SK-N-SH (cell line): Measurements from ENCODE around the gene RASAL2. TPM values are rescaled to one million over a fixed set of nuclear protein-coding genes. Genes with fewer than 3 reads are reported as not detected.

ENCODE experiments used
- CTCF ChIA-PET: fragments of 300-600, 350-600 bp; formaldehyde crosslinking; extraction: SDS; loops from one replicate; lab custom pipeline; 2021; lab: Yijun Ruan, JAX
- POLR2A ChIA-PET: fragments of 350-600 bp; sonication (Branson Sonifier 250); formaldehyde crosslinking; extraction: SDS; loops from one replicate; lab custom pipeline; 2020; ENCODE audit warnings: antibody characterized with exemption, inconsistent platforms; lab: Yijun Ruan, JAX
- DNase-seq: peaks from one replicate; pipeline ENCODE4 v3.0.0; 2012
- H2AFZ ChIP-seq: fragments of 200-600 bp; sonication (generic); 2 replicates; pipeline ENCODE4 v1.8.1; 2016; ENCODE audit warnings: antibody characterized with exemption, mild to moderate bottlenecking, low read depth
- H3F3A ChIP-seq: fragments of 200-600 bp; sonication (generic); replicated peaks from 2 replicates; pipeline ENCODE3; 2016; ENCODE audit warnings: antibody characterized with exemption, mild to moderate bottlenecking; ENCODE audit not compliant: insufficient read depth
- H3K27ac ChIP-seq, 2 experiments: fragments of 200-500 bp in 1 of 2; fragments of 200-600 bp in 1 of 2; sonication (Bioruptor generic) in 1 of 2; sonication (generic), shearing (Covaris generic) in 1 of 2; 2 replicates each; pipeline versions ENCODE4 v1.5.1 to v1.6.1; 2014 to 2016; ENCODE audit warnings: low read depth in 2 of 2, inconsistent platforms in 1 of 2, low read length in 1 of 2, mild to moderate bottlenecking in 1 of 2, mixed read lengths in 1 of 2
- H3K27me3 ChIP-seq: fragments of 200-600 bp; sonication (generic), shearing (Covaris generic); 2 replicates; pipeline ENCODE4 v1.6.1; 2016; ENCODE audit warnings: mixed run types; ENCODE audit not compliant: insufficient read depth
- H3K36me3 ChIP-seq, 2 experiments: fragments of 200-500 bp in 1 of 2; fragments of 200-600 bp in 1 of 2; sonication (Bioruptor generic) in 1 of 2; sonication (generic) in 1 of 2; replicated peaks in 1 of 2; 2 replicates each; pipeline versions ENCODE3 to v1.5.1; 2014 to 2016; ENCODE audit warnings: low read length in 1 of 2, mild to moderate bottlenecking in 1 of 2; ENCODE audit not compliant: insufficient read depth in 2 of 2, control insufficient read depth in 1 of 2
- H3K4me1 ChIP-seq, 2 experiments: fragments of 200-500 bp in 1 of 2; fragments of 200-600 bp in 1 of 2; sonication (Bioruptor generic) in 1 of 2; sonication (generic), shearing (Covaris generic) in 1 of 2; 2 replicates each; pipeline versions ENCODE4 v1.5.1 to v1.6.1; 2014 to 2016; ENCODE audit warnings: low read depth in 1 of 2, low read length in 1 of 2, mixed run types in 1 of 2; ENCODE audit not compliant: insufficient read depth in 2 of 2, control insufficient read depth in 1 of 2
- H3K4me2 ChIP-seq: fragments of 200-600 bp; sonication (generic), shearing (Covaris generic); 2 replicates; pipeline ENCODE4 v1.6.1; 2017; ENCODE audit warnings: mixed run types
- H3K4me3 ChIP-seq, 2 experiments: fragments of 200-500 bp in 1 of 2; fragments of 200-600 bp in 1 of 2; sonication (Bioruptor generic) in 1 of 2; sonication (generic), shearing (Covaris generic) in 1 of 2; 2 replicates each; pipeline versions ENCODE4 v1.5.1 to v1.8.1; 2014 to 2016; ENCODE audit warnings: low read depth in 2 of 2, inconsistent platforms in 1 of 2, low read length in 1 of 2, mild to moderate bottlenecking in 1 of 2, mixed read lengths in 1 of 2, moderate library complexity in 1 of 2
- H3K79me2 ChIP-seq: fragments of 200-600 bp; sonication (generic); 2 replicates; pipeline ENCODE4 v1.8.1; 2017; ENCODE audit warnings: mild to moderate bottlenecking; ENCODE audit not compliant: insufficient read depth
- H3K9ac ChIP-seq: fragments of 200-600 bp; sonication (generic); 2 replicates; pipeline ENCODE4 v1.6.1; 2017; ENCODE audit warnings: mixed run types
- H3K9me2 ChIP-seq: fragments of 200-600 bp; sonication (generic); 2 replicates; pipeline ENCODE4 v1.6.1; 2017; ENCODE audit warnings: mixed run types
- H3K9me3 ChIP-seq: fragments of 200-600 bp; sonication (generic); 2 replicates; pipeline ENCODE4 v1.6.1; 2017; ENCODE audit warnings: mixed run types, mild to moderate bottlenecking, moderate library complexity
- H4K20me1 ChIP-seq: fragments of 200-600 bp; sonication (generic); 2 replicates; pipeline ENCODE4 v1.6.1; 2017; ENCODE audit warnings: mild to moderate bottlenecking, mixed run types; ENCODE audit not compliant: insufficient read depth
- CTCF ChIP-seq: fragments of 200-600 bp; sonication (generic); IDR thresholded peaks from 2 replicates; pipeline ENCODE4 v1.6.1; 2017; ENCODE audit warnings: antibody characterized with exemption, mild to moderate bottlenecking, moderate library complexity
- FOXM1 ChIP-seq: IDR thresholded peaks from 2 replicates; pipeline ENCODE4 v1.4.0; 2012; ENCODE audit warnings: low read depth, mild to moderate bottlenecking
- GABPA ChIP-seq: IDR thresholded peaks from 2 replicates; pipeline ENCODE4 v1.4.0; 2012; ENCODE audit warnings: low read depth, mild to moderate bottlenecking
- POLR2AphosphoS5 ChIP-seq: IDR thresholded peaks from 2 replicates; pipeline ENCODE4 v1.6.1; 2012; ENCODE audit warnings: low read depth, low read length
- RAD21 ChIP-seq: IDR thresholded peaks from 2 replicates; pipeline ENCODE4 v1.6.1; 2012; ENCODE audit warnings: mild to moderate bottlenecking, low read length
- SIN3A ChIP-seq: IDR thresholded peaks from 2 replicates; pipeline ENCODE4 v1.6.1; 2012; ENCODE audit warnings: low read depth, mild to moderate bottlenecking, low read length, moderate library complexity, borderline replicate concordance
- SMC3 ChIP-seq: IDR thresholded peaks from 2 replicates; pipeline ENCODE4 v1.6.1; 2012; ENCODE audit warnings: low read depth, low read length, improper control_type of control experiment
- YY1 ChIP-seq: IDR thresholded peaks from 2 replicates; pipeline ENCODE4 v1.4.0; 2012; ENCODE audit warnings: low read depth, mild to moderate bottlenecking
- ZBTB33 ChIP-seq: IDR thresholded peaks from 2 replicates; pipeline ENCODE4 v1.4.0; 2012; ENCODE audit warnings: low read depth, borderline replicate concordance
- WGBS: methylation state at CpG from one replicate; pipeline ENCODE4 v1.1.6; 2017; ENCODE audit warnings: low lambda C conversion rate; 5-methylcytosine and 5-hydroxymethylcytosine counted together
- polyA plus RNA-seq, 3 experiments: library from polyadenylated mRNA; depleted of rRNA; stranded (reverse); fragments of >200 nt; gene quantifications; 2 replicates each; pipeline ENCODE4 v1.2.3, GENCODE V29; 2012

The RASAL2 gene
- polyA plus RNA-seq, 1 of the 3 experiments (the other 2 are of a cell fraction) = 6.9 TPM

- ChIA-PET CTCF (no interaction called here), POLR2A (no interaction called here)
- H3F3A ChIP-seq = peaks cover 4% of the 10 kb centered on the region
- no peaks in the 10 kb centered on the region for H3K9me2 ChIP-seq
- no peak for DNase-seq
- H3K4me3 ChIP-seq = no peak overlapping the region
- no peak overlapping the region for H2AFZ ChIP-seq
- H3K4me2 ChIP-seq = no peak overlapping the region
- no peaks in the 10 kb centered on the region for H4K20me1 ChIP-seq
- no peaks in the 10 kb centered on the region for H3K36me3 ChIP-seq
- 96% methylated on average over 1 of the region's 1 CpG for WGBS
- no peaks in the 10 kb centered on the region for H3K9me3 ChIP-seq
- peaks cover 0 to 4% of the 10 kb centered on the region in 2 experiments; a peak in 3 of 4 replicates for H3K4me1 ChIP-seq
- no peak overlapping the region for H3K27ac ChIP-seq
- no peaks in the 10 kb centered on the region for H3K27me3 ChIP-seq
- TF ChIP-seq POLR2AphosphoS5 = no peak
- no peak for TF ChIP-seq ZBTB33
- H3K9ac ChIP-seq = no peak overlapping the region
- H3K79me2 ChIP-seq = peaks cover 65% of the 10 kb centered on the region
Measured at GRCh38 chr1:178169649-178170048, 75.7 kb downstream of the RASAL2 start.

GRCh38 chr1:178172939-178173338, 79.0 kb downstream of the RASAL2 start:
- TF ChIP-seq GABPA (no peak), SIN3A (no peak), RAD21 (no peak), CTCF (no peak), SMC3 (no peak), YY1 (no peak), FOXM1 (no peak)
- TF ChIP-seq, all 33 proteins: peak for 0
- no peaks in the 10 kb centered on the region for H3K27me3 ChIP-seq
- no peaks in the 10 kb centered on the region for H3K36me3 ChIP-seq
- H3K27ac ChIP-seq = no peak overlapping the region
- no peaks in the 10 kb centered on the region for H3K9me3 ChIP-seq
- no peaks in the 10 kb centered on the region for H4K20me1 ChIP-seq
- WGBS = 82% methylated on average over 3 of the region's 3 CpGs
- ChIA-PET CTCF (no interaction called here), POLR2A (no interaction called here)
- H3K4me2 ChIP-seq = no peak overlapping the region
- no peak overlapping the region for H2AFZ ChIP-seq
- H3K4me1 ChIP-seq = peaks cover 0 to 6% of the 10 kb centered on the region in 2 experiments; a peak in 3 of 4 replicates
- no peak overlapping the region for H3K4me3 ChIP-seq
- no peaks in the 10 kb centered on the region for H3F3A ChIP-seq
- peaks cover 65% of the 10 kb centered on the region; the same call in 1 of the 2 replicates for H3K79me2 ChIP-seq
- H3K9ac ChIP-seq = no peak overlapping the region
- no peak for DNase-seq
- H3K9me2 ChIP-seq = no peaks in the 10 kb centered on the region
